ENCODE results near the gene DOC2A.
"Not testable (repeated sequence)": the region's sequence is repeated elsewhere in the genome, so short reads cannot be mapped to it uniquely, and the experiment has no call there.

DOC2A gene

DNA sequence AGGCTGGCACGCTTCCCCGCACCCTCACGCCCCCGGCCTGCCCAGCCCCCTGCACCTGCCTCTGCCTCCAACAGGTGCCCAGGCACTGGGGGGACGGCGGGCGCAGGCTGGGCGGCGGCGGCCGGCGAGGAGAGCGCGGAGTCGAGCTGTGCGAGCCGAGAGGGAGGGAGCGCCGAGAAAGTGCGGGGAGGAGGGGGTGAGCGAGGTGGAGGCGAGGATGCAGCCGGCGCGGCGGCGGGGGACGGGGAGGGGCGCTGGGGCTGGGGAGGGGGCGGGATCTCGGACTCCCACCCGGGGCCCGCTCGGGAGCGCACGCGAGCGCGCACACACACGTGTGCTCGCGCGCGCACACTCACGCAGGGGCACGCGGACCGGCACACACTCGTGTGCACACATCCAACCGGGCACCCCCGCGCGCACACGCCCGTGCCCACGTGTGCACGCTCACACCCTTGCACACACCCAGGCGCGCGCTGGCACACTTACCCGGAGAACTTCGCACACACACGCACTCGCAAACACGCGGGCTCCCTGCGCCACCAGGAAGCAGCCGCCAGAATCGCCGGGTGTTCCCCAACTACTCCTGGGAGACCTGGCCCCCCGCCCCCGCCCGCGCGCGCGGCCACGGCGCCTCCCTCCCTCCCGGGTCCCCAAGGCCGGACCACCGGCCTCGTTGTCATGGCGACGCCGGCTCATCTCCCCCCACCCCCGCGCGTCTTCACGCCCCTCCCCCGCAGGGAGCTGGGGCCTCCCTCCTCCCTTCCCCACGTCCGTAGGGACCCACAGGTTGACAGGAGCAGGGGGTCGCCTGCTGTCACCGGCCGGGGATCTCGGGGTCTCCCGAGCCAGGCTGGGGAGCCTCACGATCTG, at the start of gene DOC2A:
Gene DOC2A (minus strand): TSS at position 184 of the 870 bp plus-strand sequence. CDS start 805 bp downstream, outside the sequence.
- DNase-seq (ENCODE audit: low spot score) = no peak

DNA sequence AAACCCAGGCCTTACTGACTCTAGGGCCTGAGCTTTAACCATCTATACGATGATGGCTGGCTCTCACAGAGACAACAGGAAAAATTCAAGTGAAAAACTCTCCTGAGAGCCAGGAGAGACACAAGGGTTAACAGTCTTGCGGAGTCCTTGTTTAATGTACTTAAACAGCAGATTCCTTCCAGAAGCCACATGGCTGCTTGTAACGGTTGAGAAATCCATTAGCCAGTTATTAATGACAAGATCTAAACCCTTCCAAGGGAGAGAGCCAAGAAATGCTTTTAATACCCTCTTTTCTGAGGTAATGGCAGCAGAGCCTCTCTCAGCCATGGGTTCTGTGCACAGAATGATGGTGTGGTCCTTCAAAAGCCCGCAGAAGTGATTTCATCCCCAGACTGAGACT, 49.5 kb upstream of the DOC2A start:
- no peak for DNase-seq (ENCODE audit: low spot score)

DNA sequence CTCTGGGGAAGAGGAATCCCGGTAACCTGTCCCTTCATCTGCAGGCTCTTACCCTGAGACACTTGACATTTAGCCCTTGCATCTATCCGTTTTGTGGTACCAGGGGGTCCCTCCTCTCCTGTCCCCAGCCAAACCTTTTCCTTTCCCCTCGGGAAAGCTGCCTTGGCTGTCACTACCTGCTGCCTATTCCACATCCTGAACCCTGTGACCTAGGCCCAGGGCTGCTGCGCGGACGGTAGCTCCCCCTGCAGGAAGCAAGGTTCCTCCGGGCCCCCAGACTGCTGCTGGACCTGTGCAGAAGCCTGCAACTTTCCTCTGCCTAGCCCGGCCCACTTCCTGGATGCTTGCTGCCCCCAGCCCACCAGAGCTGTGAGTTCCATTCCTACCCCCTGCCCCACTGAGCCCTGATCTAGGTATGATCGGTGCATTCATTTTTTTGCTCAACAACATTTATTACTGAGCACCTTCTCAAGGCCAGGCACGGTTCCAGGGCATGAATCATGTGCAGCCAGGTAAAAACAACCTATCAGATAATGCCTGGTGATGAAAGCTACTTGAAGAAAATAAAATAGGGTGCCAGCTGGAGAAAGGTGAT, 44.2 kb upstream of the DOC2A start:
- DNase-seq (ENCODE audit: low spot score) = no peak

DNA sequence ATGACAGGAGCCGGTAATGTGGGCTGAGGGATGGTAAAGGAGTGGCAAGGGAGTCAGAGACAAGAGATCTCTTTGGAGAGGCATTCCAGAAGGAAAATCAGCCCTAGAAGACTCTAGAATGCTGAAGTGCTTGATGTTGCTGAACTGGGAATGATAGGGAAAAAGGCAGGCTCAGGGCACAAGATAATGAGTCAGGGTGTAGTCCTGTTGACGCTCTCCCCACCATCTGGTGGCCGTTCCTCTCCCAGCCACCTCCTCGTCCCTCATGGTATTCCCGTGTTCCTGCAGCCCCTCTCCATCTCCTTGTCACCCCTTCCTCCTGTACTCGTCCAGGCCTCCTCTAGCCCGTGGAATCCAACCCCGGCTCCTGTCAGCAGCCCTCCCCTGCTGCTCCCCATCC, 43.6 kb upstream of the DOC2A start:
- no peak for DNase-seq (ENCODE audit: low spot score)

DNA sequence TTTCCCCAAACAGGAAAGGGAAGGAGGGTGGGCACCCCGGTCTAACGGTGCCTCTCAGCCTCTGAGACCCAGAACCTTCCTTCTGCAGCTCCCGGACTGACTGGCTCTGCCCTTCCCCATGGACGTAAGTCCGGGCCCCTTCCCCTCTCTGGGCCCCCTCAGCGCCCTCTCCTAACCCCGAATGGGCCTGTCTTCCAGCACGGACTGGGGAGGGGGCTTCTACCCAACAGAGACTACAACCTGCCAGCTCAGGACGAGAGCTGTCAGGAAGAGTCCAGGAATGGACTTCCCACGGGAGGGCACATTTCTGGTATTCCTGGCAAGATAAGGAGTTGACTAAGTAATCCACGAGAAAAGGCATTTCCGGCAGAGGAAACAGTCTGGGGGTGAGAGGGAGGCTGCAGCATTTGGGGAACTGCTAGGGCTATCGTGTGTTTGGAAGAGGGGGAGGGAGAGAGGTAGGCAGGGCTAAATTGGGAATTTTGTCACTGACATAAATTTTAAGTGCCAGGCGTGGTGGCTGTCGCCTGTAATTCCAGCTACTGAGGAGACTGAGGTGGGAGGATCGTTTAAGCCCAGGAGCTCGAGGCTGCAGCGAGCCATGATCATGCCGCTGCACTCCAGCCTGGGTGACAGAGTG, 42.7 kb upstream of the DOC2A start:
- peak; percentile 62 for DNase-seq (ENCODE audit: low spot score)

DNA sequence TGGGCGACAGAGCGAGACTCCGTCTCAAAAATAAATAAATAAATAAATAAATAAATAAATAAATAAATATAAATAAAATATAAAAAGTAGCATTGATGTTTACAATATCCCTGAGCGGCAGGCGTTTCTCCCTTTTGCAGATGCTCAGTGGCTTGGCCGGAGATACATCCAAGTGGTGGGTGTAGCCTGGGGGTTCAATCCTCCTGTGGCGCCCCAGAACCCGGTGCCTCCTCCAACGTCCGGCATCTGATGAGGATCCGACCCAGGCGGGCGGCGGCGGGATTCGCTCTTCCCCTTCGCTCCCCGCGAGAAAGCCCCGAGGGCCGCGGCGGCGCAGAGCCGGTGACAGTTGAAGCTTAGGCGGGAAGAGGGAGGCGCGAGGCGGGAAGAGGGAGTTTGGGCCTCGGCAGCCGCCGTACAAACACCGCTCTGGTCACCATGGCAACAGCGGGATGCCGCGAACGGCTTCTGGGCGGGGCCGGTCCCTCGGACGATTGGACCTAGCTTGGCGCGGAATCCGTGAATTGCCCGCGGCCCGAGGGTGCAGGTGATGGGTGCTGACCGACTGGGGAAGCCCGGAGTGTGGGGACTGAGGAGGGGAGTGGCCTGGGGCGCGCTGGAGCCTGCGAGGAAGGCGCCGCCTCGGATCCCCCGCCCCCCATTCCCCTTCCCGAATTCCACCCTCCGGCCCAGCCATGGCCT, 42.0 kb upstream of the DOC2A start:
- DNase-seq (ENCODE audit: low spot score) = peak; percentile 97

DNA sequence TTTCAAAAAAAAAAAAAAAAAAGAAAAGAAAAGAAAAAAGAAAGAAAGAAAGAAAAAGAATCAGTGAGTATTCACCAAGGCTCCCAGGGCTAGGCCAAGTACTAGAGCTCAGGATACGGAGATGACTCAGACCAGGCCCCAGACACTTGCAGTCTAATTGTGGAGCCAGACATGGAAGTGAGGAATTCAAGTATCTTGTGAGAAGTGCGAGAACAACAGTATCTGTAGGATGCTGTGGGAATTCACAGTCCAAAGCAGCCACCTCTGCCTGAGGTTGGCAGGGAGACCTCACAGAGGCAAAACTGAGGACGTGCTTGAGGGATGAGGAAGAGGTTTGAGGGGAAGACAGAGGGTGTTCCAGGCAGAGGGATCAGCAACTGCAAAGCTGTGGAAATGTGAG, 40.7 kb upstream of the DOC2A start:
- peak; percentile 84 for DNase-seq (ENCODE audit: low spot score)

DNA sequence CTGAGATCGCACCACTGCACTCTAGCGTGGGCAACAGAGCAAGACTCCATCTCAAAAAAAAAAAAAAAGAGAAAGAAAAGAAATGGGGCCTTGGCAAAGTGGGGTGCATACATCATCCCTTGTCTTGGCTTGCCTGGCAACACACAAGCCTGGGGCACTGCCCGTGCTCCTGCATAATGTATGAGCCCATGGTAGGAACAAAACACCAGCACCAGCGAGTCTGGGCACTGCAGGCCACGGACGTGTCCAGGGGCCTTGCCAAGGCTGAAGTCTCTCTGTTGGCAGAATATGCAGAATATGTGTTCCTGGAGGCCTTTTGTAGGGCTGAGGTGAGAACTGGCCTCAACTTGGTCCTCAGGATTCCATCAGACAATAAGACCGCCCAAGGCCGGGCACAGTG, 39.0 kb upstream of the DOC2A start:
- DNase-seq (ENCODE audit: low spot score) = no peak

DNA sequence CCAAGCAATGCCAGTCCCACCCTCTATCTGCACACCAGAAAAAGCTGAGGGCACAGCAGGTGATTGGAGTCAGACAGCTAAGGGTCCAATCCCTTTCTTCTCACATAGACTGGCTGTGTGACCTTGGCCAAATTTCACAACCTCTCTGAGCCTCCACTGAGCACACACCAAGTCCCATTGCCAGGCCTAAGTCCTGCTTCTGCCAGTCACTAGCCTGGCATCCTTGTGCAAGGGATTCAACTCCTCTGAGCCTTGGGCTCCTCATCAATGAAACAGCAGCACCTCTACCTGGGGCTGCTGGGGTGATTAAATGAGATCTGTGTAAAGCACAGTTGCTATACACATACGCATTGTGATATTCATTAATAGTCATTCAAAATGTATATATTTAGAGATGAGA, 35.8 kb upstream of the DOC2A start:
- no peak for DNase-seq (ENCODE audit: low spot score)

DNA sequence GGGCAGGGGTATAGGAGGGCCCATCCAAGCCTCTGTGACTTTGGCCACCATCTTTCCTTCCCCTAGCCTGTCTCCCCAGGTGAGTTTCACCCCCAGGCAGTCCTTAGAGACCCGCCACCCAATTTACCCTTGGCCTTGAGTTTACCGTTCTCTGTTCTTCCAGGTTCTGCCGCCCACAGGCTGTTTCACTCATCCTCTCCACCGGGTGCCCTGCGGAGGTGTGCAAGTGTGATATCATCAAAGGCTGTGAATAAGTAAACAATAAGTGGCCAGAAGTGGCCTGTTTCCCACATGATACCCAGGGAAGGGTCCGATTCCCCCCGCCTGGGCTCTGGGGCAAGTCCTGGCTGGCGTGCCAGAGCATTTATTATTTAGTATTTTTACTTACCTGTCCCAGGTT, 35.4 kb upstream of the DOC2A start:
- no peak for DNase-seq (ENCODE audit: low spot score)

DNA sequence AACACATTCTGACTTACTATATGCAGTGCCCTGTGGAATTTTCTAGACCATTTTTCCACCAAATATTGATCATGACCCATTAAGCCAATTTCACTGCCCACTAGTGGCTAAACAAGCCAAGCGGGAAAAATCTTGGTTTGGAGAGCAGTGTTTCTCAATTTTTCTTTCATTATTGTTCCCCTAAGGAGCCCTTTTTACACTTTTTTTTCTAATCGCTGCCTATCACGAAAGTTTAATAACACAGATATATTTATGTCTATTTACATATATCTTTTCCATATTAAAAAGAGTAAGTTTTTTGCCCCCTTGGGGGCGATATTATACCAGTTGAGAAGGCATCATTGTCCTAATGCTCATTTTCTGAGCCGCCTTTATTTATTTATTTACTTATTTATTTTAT, 31.0 kb upstream of the DOC2A start:
- DNase-seq (ENCODE audit: low spot score) = peak; percentile 48

DNA sequence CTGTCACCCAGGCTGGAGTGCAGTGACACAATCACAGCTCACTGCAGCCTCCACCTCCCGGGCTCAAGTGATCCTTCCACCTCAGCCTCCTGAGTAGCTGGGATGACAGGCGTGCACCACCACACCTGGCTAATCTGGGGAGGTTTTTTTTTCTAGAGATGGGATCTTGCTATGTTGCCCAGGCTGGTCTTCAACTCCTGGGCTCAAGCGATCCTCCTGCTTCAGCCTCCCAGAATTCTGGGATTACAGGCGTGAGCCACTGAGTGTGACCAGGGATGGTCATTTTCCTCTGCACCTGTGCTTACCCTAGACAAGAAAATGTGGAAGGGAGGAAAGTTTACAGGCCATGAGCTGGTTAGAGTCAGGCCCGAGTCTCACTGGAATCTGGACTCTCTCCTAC, 29.9 kb upstream of the DOC2A start:
- DNase-seq (ENCODE audit: low spot score) = not testable (repeated sequence)

DNA sequence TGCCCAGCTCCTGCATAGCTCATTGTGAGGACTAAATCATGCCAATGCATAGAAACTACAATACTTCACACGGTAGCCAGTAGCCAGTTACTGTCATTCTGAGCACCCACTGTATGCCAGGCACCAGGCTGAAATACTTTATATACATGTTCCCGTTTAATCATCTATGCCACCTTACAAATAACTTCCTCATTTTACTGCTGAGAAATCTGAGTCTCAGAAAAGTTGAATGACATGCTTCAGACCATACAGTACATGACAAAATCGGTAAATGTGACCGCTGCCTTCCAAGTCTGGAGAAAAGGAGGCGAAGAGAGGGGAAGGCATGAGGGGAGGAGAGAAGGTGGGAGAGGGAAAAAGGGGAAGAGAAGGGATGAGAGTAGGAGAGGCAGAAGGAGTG, 29.4 kb upstream of the DOC2A start:
- DNase-seq (ENCODE audit: low spot score) = no peak

DNA sequence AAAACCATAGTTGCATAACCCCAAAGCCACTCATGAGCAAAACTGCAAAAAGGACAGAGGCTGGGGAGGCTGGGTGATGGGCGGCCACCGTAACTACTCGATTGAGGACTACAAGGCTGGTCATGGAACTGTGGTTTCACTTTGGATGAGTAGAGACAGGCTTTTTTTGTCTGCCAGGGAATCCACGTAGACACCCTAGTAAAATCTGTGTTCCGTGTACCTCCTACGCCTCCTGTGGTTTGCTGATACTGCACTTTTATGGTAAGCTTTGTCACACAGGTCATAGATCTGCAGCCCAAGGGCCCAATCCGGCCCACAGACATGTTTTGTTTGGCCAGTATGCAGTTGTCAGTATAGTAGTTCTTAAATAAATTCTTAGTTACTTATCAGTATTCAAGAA, 22.4 kb upstream of the DOC2A start:
- DNase-seq (ENCODE audit: low spot score) = no peak

DNA sequence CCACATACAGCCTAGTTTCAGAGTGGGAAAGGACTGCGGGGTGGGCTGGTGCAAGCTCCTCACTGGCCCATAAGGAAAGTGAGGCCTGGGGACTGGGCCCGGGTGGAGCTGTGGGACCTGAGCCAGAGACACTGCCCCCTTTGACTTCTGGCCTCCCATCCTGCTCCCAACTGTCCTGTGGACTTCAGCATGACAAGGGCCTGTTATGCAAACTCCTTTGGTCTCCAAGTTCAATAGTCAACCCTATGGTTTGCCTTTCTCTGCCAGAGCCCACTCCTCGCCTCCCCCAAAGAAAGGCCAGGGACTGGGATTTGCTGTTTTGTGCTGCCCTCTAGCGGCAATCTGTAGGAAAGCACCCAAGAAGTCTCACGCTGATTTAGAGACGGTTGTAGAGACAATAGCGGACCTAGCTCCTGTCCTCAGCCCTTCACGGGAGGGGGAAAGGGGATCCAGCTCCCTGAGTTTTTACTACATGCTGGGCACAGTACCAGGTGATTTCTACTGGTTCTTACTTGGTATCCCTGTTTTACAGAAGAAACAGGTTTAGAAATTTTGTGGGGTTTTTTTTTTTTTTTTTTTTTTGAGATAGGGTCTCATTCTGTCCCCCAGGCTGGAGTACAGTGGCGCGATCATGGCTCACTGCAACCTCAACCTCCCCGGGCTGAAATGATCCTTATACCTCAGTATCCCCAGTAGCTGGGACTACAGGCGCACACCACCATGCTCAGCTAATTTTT, 21.4 kb upstream of the DOC2A start:
- DNase-seq (ENCODE audit: low spot score) = peak; percentile 70

DNA sequence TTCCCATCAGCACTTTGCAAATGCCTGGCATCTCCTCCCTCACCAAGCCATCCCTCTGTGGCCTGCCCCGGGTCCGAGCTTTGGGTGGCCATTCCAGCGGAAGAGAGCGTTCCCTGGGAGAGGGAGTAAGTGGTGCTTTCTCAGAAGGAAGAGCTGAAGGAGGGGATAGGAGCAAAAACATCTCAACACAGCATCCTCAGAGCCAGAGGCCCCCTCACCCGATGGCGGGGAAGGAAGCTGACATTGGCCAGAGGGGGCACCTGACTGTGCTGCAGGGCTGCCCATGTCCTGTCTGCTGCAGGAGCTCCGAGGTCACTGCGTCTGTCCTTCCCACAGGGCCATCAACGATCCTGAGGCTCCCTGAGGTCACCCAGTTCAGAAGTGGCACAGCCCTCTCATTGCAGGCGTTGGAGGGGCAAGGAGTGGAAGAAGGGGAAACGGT, 20.7 kb upstream of the DOC2A start:
- DNase-seq (ENCODE audit: low spot score) = no peak

DNA sequence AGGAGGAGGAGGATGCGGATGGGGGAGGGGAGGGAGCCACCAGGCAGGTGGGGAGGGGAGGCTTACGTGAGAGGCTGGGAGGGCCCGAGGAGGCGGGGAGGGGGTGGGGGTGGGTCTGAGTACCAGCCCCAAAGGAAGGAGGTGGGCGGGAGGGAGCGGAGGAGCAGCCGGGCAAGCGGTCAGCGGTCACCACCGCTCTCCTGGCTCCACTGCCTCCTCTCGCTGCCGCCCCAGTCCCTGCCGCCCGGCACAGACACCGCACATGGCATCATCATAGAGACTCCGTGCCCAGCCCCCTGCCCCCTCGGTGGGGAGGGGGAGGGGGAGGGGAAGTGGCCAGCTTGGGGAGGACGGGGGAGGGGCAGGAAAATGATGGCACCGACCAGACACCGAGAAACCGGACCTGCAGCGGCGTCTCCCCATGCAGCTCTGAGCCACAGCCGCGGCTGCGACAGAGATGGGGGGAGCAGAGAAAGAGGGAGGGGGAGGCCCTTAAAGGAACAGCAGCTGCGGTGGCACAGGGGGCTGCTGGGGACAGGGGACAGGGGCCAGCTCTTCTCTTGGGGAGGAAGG, 20.1 kb upstream of the DOC2A start, which contains the start of gene TLCD3B:
Gene TLCD3B (minus strand): TSS at position 431 of the 573 bp plus-strand sequence. CDS start 744 bp downstream, outside the sequence.
- no peak for DNase-seq (ENCODE audit: low spot score)

DNA sequence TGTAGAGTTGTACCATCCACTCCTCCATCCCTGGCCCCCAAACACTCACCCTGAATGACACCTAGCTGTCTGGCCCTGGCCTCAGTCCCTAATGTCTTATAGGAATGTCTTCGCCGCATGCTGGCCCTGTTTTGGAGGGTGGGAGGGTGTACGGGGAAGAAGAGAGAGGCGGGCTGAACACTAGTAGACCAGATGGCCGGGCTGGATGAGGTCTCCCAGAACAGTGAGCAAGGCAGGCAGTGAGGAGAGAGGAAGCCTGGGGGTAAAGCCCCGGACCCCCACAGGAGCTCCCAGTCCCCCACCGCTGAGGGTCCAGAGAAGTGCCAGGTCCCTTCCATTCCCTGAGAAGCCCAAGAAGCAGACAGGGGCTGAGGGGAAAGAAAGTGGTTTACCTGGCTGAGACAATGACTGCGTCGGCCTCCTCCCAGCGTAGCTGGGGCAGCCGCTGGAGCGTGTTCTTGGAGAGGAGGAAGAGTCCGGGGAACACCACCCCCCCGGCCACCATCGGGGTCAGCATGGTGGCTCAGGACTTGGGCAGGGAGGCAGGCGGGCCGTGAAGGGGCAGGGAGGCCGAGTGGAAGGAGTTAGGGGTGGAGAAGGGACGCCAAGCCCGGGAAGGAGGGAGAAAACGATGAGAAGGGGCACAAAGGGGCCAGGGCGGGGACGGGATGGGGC, 19.3 kb upstream of the DOC2A start:
- DNase-seq (ENCODE audit: low spot score) = no peak

DNA sequence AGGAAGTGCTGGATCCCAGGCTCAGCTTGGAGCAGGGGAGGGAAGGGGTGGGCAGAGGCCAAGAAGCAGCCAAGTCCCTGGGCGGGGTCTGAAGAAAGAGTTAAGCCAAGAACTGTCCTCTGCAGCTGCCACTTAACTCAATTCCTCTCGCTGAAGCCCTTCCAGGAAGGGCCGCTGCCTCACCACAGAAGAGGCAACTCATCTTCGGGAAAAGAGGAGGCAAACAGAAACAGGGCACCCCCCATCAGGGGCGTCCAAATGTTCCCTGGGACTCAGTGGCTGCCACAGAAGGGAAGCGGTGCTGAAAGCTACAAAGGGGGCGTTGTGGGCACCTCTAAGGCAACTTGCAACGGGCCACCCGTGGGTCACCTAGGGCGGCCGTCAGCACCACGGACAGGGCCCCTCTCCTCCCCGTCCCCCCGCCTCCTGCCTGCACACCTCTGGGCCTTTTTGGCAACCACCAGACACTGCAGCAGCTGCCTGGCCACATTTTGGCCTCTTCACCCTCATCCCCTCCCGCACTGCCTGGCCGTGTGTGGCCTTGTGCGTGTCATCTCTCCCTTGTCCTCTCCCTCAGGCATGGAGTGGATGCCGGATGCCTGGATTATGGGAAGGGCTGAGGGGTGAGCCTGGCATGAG, 17.7 kb upstream of the DOC2A start:
- no peak for DNase-seq (ENCODE audit: low spot score)
